ENCODE data around the gene TSHZ2. TPM values are rescaled to one million over a fixed set of nuclear protein-coding genes. Genes with fewer than 3 reads are reported as not detected.

TSHZ2 gene
- total RNA-seq, 1 experiment from 2014 or later, result 0.20 TPM

DNA sequence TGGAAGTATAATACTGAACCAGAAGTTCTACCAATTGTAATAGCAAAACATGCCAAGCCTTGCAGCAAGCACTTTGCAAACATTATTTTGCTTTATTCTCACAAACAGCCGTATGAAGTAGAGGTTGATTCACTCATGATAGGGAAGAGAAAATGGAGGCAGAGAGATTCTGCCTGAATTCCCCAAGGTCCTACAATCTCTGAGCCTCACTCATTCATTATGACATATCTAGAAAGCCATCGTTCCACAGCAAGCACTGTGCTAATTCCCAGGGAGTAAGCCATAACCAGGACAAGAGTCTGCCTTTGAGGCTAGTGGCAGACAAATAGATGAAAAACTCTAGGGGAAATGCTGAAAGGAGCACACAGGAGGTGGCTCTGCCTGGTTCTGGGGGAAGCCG lies 288.0 kb downstream of the TSHZ2 start:
- ATAC-seq, result no peak
- peaks cover 4% of the 10 kb centered on the region; the same call in 1 of the 2 replicates for H3K9me3 Mint-ChIP-seq
- DNase-seq (ENCODE audit: low spot score), result no peak
- H3K4me3 Mint-ChIP-seq, result no peak overlapping the region
- H3K27ac Mint-ChIP-seq, result no peak overlapping the region
- H3K27me3 Mint-ChIP-seq (ENCODE audit: low read depth), result no peaks in the 10 kb centered on the region; the same call in 1 of the 2 replicates
- H3K36me3 Mint-ChIP-seq, result no peaks in the 10 kb centered on the region
- TF ChIP-seq RELA (CRISPR knock-in tag; IDR thresholded peaks at IDR 0.05; ENCODE audit: borderline replicate concordance) (no peak), NFATC4 (CRISPR knock-in tag; IDR thresholded peaks at IDR 0.05) (no peak), ZNF416 (CRISPR knock-in tag; IDR thresholded peaks at IDR 0.05) (no peak), NR1H2 (CRISPR knock-in tag; IDR thresholded peaks at IDR 0.05) (no peak), NFE2L1 (CRISPR knock-in tag; IDR thresholded peaks at IDR 0.05) (no peak), CREM (CRISPR knock-in tag; IDR thresholded peaks at IDR 0.05) (no peak), NFYB (CRISPR knock-in tag; conservative IDR thresholded peaks at IDR 0.05; ENCODE audit: low read depth) (no peak), ZNF671 (CRISPR knock-in tag; IDR thresholded peaks at IDR 0.05) (no peak), FOXK1 (CRISPR knock-in tag; IDR thresholded peaks at IDR 0.05) (no peak), ESRRA (CRISPR knock-in tag; IDR thresholded peaks at IDR 0.05; ENCODE audit: borderline replicate concordance) (no peak), ZNF317 (CRISPR knock-in tag; IDR thresholded peaks at IDR 0.05; ENCODE audit: borderline replicate concordance, low read depth) (no peak), MYBL2 (CRISPR knock-in tag; IDR thresholded peaks at IDR 0.05) (no peak), ZNF423 (CRISPR knock-in tag; IDR thresholded peaks at IDR 0.05) (no peak)
- TF ChIP-seq, protein P1, sequence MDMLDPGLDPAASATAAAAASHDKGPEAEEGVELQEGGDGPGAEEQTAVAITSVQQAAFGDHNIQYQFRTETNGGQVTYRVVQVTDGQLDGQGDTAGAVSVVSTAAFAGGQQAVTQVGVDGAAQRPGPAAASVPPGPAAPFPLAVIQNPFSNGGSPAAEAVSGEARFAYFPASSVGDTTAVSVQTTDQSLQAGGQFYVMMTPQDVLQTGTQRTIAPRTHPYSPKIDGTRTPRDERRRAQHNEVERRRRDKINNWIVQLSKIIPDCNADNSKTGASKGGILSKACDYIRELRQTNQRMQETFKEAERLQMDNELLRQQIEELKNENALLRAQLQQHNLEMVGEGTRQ (CRISPR knock-in tag; IDR thresholded peaks at IDR 0.05), result no peak
- TF ChIP-seq, protein P2, sequence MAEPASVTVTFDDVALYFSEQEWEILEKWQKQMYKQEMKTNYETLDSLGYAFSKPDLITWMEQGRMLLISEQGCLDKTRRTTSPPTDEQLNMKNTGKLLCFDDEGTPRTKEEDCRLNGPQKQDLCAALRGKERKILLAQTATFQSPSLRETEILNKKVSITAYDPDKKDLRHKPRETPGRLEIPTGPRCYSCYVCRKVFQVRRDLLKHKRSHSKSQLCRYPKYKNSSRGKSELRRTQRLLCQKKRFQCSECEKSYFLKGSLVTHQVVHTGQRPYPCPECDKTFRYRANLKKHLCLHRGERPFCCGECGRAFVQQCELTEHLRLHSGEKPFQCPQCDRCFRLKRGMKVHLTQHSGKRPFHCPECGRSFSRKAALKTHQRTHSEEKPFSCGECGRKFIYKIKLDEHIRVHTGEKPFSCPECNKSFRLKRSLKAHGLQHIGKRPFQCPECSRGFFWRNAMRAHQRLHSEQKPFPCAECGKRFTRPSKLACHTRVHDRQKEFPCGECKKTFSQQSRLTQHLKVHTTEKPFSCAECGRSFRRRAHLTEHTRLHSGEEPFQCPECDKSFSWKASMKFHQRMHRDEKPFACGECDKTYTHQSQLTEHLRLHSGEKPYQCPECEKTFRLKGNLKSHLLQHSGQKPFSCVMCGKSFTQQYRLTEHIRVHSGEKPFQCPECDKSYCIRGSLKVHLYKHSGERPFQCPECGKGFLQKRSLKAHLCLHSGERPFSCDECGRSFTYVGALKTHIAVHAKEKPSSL (CRISPR knock-in tag; conservative IDR thresholded peaks at IDR 0.05), result no peak
- TF ChIP-seq, protein P3, sequence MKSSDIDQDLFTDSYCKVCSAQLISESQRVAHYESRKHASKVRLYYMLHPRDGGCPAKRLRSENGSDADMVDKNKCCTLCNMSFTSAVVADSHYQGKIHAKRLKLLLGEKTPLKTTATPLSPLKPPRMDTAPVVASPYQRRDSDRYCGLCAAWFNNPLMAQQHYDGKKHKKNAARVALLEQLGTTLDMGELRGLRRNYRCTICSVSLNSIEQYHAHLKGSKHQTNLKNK (CRISPR knock-in tag; IDR thresholded peaks at IDR 0.05), result no peak
- TF ChIP-seq, protein P4, sequence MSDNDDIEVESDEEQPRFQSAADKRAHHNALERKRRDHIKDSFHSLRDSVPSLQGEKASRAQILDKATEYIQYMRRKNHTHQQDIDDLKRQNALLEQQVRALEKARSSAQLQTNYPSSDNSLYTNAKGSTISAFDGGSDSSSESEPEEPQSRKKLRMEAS (CRISPR knock-in tag; IDR thresholded peaks at IDR 0.05), result no peak
- TF ChIP-seq, protein P5, sequence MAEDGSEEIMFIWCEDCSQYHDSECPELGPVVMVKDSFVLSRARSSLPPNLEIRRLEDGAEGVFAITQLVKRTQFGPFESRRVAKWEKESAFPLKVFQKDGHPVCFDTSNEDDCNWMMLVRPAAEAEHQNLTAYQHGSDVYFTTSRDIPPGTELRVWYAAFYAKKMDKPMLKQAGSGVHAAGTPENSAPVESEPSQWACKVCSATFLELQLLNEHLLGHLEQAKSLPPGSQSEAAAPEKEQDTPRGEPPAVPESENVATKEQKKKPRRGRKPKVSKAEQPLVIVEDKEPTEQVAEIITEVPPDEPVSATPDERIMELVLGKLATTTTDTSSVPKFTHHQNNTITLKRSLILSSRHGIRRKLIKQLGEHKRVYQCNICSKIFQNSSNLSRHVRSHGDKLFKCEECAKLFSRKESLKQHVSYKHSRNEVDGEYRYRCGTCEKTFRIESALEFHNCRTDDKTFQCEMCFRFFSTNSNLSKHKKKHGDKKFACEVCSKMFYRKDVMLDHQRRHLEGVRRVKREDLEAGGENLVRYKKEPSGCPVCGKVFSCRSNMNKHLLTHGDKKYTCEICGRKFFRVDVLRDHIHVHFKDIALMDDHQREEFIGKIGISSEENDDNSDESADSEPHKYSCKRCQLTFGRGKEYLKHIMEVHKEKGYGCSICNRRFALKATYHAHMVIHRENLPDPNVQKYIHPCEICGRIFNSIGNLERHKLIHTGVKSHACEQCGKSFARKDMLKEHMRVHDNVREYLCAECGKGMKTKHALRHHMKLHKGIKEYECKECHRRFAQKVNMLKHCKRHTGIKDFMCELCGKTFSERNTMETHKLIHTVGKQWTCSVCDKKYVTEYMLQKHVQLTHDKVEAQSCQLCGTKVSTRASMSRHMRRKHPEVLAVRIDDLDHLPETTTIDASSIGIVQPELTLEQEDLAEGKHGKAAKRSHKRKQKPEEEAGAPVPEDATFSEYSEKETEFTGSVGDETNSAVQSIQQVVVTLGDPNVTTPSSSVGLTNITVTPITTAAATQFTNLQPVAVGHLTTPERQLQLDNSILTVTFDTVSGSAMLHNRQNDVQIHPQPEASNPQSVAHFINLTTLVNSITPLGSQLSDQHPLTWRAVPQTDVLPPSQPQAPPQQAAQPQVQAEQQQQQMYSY (CRISPR knock-in tag; IDR thresholded peaks at IDR 0.05), result no peak
- TF ChIP-seq, protein P6, sequence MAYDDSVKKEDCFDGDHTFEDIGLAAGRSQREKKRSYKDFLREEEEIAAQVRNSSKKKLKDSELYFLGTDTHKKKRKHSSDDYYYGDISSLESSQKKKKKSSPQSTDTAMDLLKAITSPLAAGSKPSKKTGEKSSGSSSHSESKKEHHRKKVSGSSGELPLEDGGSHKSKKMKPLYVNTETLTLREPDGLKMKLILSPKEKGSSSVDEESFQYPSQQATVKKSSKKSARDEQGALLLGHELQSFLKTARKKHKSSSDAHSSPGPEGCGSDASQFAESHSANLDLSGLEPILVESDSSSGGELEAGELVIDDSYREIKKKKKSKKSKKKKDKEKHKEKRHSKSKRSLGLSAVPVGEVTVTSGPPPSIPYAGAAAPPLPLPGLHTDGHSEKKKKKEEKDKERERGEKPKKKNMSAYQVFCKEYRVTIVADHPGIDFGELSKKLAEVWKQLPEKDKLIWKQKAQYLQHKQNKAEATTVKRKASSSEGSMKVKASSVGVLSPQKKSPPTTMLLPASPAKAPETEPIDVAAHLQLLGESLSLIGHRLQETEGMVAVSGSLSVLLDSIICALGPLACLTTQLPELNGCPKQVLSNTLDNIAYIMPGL (CRISPR knock-in tag; IDR thresholded peaks at IDR 0.05), result no peak
- TF ChIP-seq, protein P7, sequence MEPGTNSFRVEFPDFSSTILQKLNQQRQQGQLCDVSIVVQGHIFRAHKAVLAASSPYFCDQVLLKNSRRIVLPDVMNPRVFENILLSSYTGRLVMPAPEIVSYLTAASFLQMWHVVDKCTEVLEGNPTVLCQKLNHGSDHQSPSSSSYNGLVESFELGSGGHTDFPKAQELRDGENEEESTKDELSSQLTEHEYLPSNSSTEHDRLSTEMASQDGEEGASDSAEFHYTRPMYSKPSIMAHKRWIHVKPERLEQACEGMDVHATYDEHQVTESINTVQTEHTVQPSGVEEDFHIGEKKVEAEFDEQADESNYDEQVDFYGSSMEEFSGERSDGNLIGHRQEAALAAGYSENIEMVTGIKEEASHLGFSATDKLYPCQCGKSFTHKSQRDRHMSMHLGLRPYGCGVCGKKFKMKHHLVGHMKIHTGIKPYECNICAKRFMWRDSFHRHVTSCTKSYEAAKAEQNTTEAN (CRISPR knock-in tag; IDR thresholded peaks at IDR 0.05), result no peak
- ChIA-PET POLR2A (no interaction called here), CTCF (no interaction called here)
- peaks cover 13% of the 10 kb centered on the region for H3K4me1 Mint-ChIP-seq

Measured in WTC11 (cell line).